Measurements from ENCODE around the gene AQP2. TPM values are rescaled to one million over a fixed set of nuclear protein-coding genes. Genes with fewer than 3 reads are reported as not detected.

AQP2 gene
- total RNA-seq, 1 experiment from 2014 or later: not detected

DNA sequence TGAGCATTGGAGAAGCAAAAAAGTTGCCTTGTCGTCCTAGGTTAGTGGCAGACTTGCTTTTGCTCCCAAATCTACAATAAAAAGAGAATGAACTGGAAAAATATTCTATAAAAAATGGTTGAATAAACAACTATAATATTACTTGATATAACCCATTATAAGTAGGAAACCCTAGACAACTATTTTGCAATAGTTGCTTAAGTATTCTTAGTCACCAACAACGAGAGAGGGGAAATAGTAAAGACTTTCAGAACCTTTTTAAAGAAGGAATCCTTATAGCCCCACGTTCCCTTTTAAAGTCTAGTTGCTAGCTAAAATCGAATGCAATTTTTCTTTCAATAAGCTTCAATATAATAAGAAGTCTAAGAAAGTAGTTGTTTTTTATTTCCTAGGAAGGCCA is 39.7 kb downstream of the AQP2 start:
- intact Hi-C loops (cut with micrococcal nuclease): no loop called here

DNA sequence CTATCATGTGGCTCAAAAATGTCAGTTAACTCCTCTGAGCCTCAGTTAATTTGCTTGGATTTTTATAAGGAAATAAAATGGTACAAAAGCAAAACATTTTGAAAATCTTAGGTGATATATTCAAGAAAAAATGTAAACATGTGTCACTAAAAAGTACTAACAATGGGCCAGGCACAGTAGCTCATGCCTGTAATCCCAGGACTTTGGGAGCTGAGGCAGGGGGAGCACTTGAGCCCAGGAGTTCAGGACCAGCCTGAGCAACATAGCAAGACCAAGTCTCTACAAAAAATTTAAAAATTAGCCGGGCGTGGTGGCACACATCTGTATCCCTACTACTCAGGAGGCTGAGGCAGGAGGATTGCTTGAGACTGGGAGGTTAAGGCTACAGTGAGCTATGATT is 47.9 kb downstream of the AQP2 start:
- H3K4me3 Mint-ChIP-seq (ENCODE audit: unreplicated experiment): no peak overlapping the region
- BruUV-seq (replicated peaks): no TSS peak
- intact Hi-C loops (cut with micrococcal nuclease): no loop called here
- H3K4me1 Mint-ChIP-seq (ENCODE audit: insufficient read depth, unreplicated experiment): no peaks in the 10 kb centered on the region
- POLR2A ChIA-PET: interaction anchor here (1.4 kb wide), 1 partner anchor 11 kb away, joined by 3 read pairs; no protein-coding TSS in a partner anchor
- H3K36me3 Mint-ChIP-seq (ENCODE audit: insufficient read depth, unreplicated experiment): peaks cover 91% of the 10 kb centered on the region
- DNase-seq (ENCODE audit: unreplicated experiment): no peak
- no peak overlapping the region for H3K27ac Mint-ChIP-seq (ENCODE audit: low read depth, unreplicated experiment)
- no peaks in the 10 kb centered on the region for H3K9me3 Mint-ChIP-seq (ENCODE audit: unreplicated experiment)
- CTCF ChIA-PET: interaction anchor here (0.6 to 2.5 kb wide), 3 partner anchors 29 to 60 kb away, joined by 3 to 8 read pairs (median 5); no protein-coding TSS in a partner anchor
- TF ChIP-seq, protein P1, sequence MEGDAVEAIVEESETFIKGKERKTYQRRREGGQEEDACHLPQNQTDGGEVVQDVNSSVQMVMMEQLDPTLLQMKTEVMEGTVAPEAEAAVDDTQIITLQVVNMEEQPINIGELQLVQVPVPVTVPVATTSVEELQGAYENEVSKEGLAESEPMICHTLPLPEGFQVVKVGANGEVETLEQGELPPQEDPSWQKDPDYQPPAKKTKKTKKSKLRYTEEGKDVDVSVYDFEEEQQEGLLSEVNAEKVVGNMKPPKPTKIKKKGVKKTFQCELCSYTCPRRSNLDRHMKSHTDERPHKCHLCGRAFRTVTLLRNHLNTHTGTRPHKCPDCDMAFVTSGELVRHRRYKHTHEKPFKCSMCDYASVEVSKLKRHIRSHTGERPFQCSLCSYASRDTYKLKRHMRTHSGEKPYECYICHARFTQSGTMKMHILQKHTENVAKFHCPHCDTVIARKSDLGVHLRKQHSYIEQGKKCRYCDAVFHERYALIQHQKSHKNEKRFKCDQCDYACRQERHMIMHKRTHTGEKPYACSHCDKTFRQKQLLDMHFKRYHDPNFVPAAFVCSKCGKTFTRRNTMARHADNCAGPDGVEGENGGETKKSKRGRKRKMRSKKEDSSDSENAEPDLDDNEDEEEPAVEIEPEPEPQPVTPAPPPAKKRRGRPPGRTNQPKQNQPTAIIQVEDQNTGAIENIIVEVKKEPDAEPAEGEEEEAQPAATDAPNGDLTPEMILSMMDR (IDR thresholded peaks at IDR 0.05; ENCODE audit: unreplicated experiment): no peak
- no peaks in the 10 kb centered on the region for H3K27me3 Mint-ChIP-seq (ENCODE audit: insufficient read depth, unreplicated experiment)

More for the DNA sequence above, 39.7 kb downstream of the AQP2 start:
- DNase-seq (ENCODE audit: unreplicated experiment): peak; percentile 31
- no TSS peak for BruUV-seq (replicated peaks)
- Mint-ChIP-seq H3K36me3 (ENCODE audit: insufficient read depth, unreplicated experiment) (peaks cover 70% of the 10 kb centered on the region), H3K27ac (ENCODE audit: low read depth, unreplicated experiment) (no peak overlapping the region), H3K4me1 (ENCODE audit: insufficient read depth, unreplicated experiment) (peaks cover 12% of the 10 kb centered on the region), H3K4me3 (ENCODE audit: unreplicated experiment) (no peak overlapping the region), H3K27me3 (ENCODE audit: insufficient read depth, unreplicated experiment) (no peaks in the 10 kb centered on the region), H3K9me3 (ENCODE audit: unreplicated experiment) (no peaks in the 10 kb centered on the region)
- POLR2A ChIA-PET: interaction anchor here (0.6 to 1.4 kb wide), 4 partner anchors 11 to 27 kb away, joined by 3 to 9 read pairs (median 4); no protein-coding TSS in a partner anchor
- TF ChIP-seq, protein P1 (IDR thresholded peaks at IDR 0.05; ENCODE audit: unreplicated experiment): no peak
- CTCF ChIA-PET: interaction anchor here (0.9 to 3.4 kb wide), 2 partner anchors 18 to 24 kb away, joined by 3 to 12 read pairs; no protein-coding TSS in a partner anchor

DNA sequence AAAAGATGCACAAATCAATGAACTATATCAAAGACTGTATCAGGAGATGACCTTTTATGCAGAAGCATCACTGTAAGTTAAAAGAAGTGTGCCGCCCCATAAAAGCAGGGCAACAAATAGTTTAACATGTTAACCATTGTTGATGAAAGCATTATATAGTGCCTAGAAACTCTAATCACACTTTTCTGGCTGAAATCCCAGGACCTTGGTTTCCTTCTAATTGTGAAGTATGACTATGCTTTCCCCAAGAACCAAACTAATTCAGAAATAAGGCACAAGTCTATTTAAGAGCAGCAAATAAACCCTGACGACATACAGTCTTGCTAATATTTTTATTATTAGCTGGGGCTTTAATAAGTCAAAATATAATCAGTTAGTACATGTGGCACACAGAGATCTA is 53.1 kb downstream of the AQP2 start:
- intact Hi-C loops (cut with micrococcal nuclease): no loop called here
- Mint-ChIP-seq H3K36me3 (ENCODE audit: insufficient read depth, unreplicated experiment) (peaks cover 44% of the 10 kb centered on the region), H3K27me3 (ENCODE audit: insufficient read depth, unreplicated experiment) (no peaks in the 10 kb centered on the region), H3K4me3 (ENCODE audit: unreplicated experiment) (no peak overlapping the region), H3K27ac (ENCODE audit: low read depth, unreplicated experiment) (no peak overlapping the region), H3K4me1 (ENCODE audit: insufficient read depth, unreplicated experiment) (peaks cover 11% of the 10 kb centered on the region), H3K9me3 (ENCODE audit: unreplicated experiment) (no peaks in the 10 kb centered on the region)
- no TSS peak for BruUV-seq (replicated peaks)
- ChIA-PET POLR2A (interaction anchor here (1.5 to 7.4 kb wide), 2 partner anchors 14 to 22 kb away, joined by 3 to 42 read pairs; partner anchors contain the start of gene RACGAP1), CTCF (interaction anchor here (0.6 to 2.5 kb wide), 5 partner anchors 14 to 1189 kb away, joined by 3 to 24 read pairs (median 3); no protein-coding TSS in a partner anchor)
- no peak for DNase-seq (ENCODE audit: unreplicated experiment)
- TF ChIP-seq, protein P1 (IDR thresholded peaks at IDR 0.05; ENCODE audit: unreplicated experiment): no peak

DNA sequence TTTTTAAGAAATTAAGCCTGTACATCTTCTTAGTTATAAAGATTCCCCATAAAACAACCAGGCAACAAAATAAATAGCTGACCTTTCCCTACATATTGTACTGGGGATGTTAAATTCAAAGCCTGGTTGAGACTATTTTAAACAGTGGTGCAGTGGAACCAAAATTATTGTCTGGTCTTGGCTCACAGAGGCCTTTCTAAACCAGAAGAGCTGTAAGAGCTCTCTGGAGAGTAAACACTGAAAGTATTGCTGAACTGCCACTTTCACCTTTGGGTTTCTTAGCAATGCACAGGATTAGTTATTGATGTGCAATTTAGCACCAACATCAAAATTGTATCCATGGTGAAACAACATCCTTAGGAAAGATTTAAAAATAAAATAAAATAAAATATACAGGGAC is 54.2 kb downstream of the AQP2 start:
- ChIA-PET CTCF (interaction anchor here (0.7 to 2.5 kb wide), 7 partner anchors 9 to 138 kb away, joined by 3 to 24 read pairs (median 3); partner anchors contain the start of gene COX14), POLR2A (interaction anchor here (1.5 to 7.4 kb wide), 2 partner anchors 13 to 21 kb away, joined by 3 to 42 read pairs; partner anchors contain the start of gene RACGAP1)
- peaks cover 11% of the 10 kb centered on the region for H3K4me1 Mint-ChIP-seq (ENCODE audit: insufficient read depth, unreplicated experiment)
- no peak overlapping the region for H3K4me3 Mint-ChIP-seq (ENCODE audit: unreplicated experiment)
- peaks cover 40% of the 10 kb centered on the region for H3K36me3 Mint-ChIP-seq (ENCODE audit: insufficient read depth, unreplicated experiment)
- H3K27me3 Mint-ChIP-seq (ENCODE audit: insufficient read depth, unreplicated experiment): no peaks in the 10 kb centered on the region
- H3K9me3 Mint-ChIP-seq (ENCODE audit: unreplicated experiment): no peaks in the 10 kb centered on the region
- no peak overlapping the region for H3K27ac Mint-ChIP-seq (ENCODE audit: low read depth, unreplicated experiment)
- intact Hi-C loops (cut with micrococcal nuclease): no loop called here
- no TSS peak for BruUV-seq (replicated peaks)
- TF ChIP-seq, protein P1 (IDR thresholded peaks at IDR 0.05; ENCODE audit: unreplicated experiment): no peak
- DNase-seq (ENCODE audit: unreplicated experiment): no peak
